GM23338 (cell line): ENCODE results near the gene PTAFR. TPM values are rescaled to one million over a fixed set of nuclear protein-coding genes. Genes with fewer than 3 reads are reported as not detected.

ENCODE experiments used
- ATAC-seq: fragments of 200-7000 bp; cut with Tn5 transposase; 3 replicates; pipeline ENCODE4 v1.9.1; 2020
- DNase-seq: peaks from one replicate; pipeline ENCODE4 v3.0.0-alpha.2; 2015; ENCODE audit warnings: low spot score
- H2AFZ ChIP-seq: fragments of 200-600 bp; sonication (generic); 2 replicates; pipeline ENCODE4 v1.8.0; 2016; ENCODE audit warnings: antibody characterized with exemption, mild to moderate bottlenecking, moderate library complexity
- H3F3A ChIP-seq: fragments of 200-600 bp; sonication (generic); replicated peaks from 2 replicates; pipeline ENCODE4 v1.8.0; 2017; ENCODE audit warnings: antibody characterized with exemption, mixed run types, low read depth
- H3K27ac ChIP-seq: fragments of 200-600 bp; sonication (generic); 2 replicates; pipeline ENCODE4 v1.6.1; 2016; ENCODE audit warnings: low read depth
- H3K27me3 ChIP-seq: fragments of 200-600 bp; sonication (generic); 2 replicates; pipeline ENCODE4 v1.8.0; 2016; ENCODE audit warnings: mild to moderate bottlenecking, mixed run types, moderate library complexity; ENCODE audit not compliant: insufficient read depth
- H3K36me3 ChIP-seq: fragments of 200-600 bp; sonication (generic); 2 replicates; pipeline ENCODE4 v1.8.0; 2016; ENCODE audit warnings: mild to moderate bottlenecking; ENCODE audit not compliant: insufficient read depth
- H3K4me1 ChIP-seq: fragments of 200-600 bp; sonication (generic); 2 replicates; pipeline ENCODE4 v1.8.0; 2016; ENCODE audit warnings: mild to moderate bottlenecking, moderate library complexity; ENCODE audit not compliant: insufficient read depth
- H3K4me2 ChIP-seq: fragments of 200-600 bp; sonication (generic); 2 replicates; pipeline ENCODE4 v1.7.1; 2017; ENCODE audit warnings: mixed run types
- H3K4me3 ChIP-seq: fragments of 200-600 bp; sonication (generic); 2 replicates; pipeline ENCODE4 v1.6.1; 2016; ENCODE audit warnings: mixed run types
- H3K79me2 ChIP-seq: fragments of 200-600 bp; sonication (generic); replicated peaks from 2 replicates; pipeline ENCODE4 v1.8.0; 2017; ENCODE audit warnings: mild to moderate bottlenecking; ENCODE audit not compliant: insufficient read depth
- H3K9me2 ChIP-seq: fragments of 200-600 bp; sonication (generic); 2 replicates; pipeline ENCODE4 v1.8.0; 2017; ENCODE audit not compliant: insufficient read depth
- H4K20me1 ChIP-seq: fragments of 200-600 bp; sonication (generic); replicated peaks from 2 replicates; pipeline ENCODE4 v1.8.0; 2017; ENCODE audit warnings: mild to moderate bottlenecking; ENCODE audit not compliant: insufficient read depth
- H3K27ac Mint-ChIP-seq: 2 replicates; pipeline ENCODE4 v1.8.0; 2020; ENCODE audit warnings: inconsistent platforms, mild to moderate bottlenecking, moderate library complexity, mixed read lengths
- H3K27me3 Mint-ChIP-seq: 3 replicates; pipeline ENCODE4 v1.8.0; 2022; ENCODE audit warnings: low read depth, mild to moderate bottlenecking, moderate library complexity, mixed read lengths, inconsistent platforms; ENCODE audit not compliant: insufficient read depth, poor library complexity
- H3K36me3 Mint-ChIP-seq: 3 replicates; pipeline ENCODE4 v1.8.0; 2021; ENCODE audit warnings: low read depth, mild to moderate bottlenecking, inconsistent platforms, moderate library complexity, mixed read lengths
- H3K4me1 Mint-ChIP-seq: 3 replicates; pipeline ENCODE4 v1.8.0; 2020; ENCODE audit warnings: mild to moderate bottlenecking, inconsistent platforms, mixed read lengths
- H3K4me3 Mint-ChIP-seq: 3 replicates; pipeline ENCODE4 v1.8.0; 2021; ENCODE audit warnings: moderate library complexity, mild to moderate bottlenecking, inconsistent platforms, mixed read lengths
- H3K9me3 Mint-ChIP-seq: 3 replicates; pipeline ENCODE4 v1.8.0; 2020; ENCODE audit warnings: moderate library complexity, mild to moderate bottlenecking, inconsistent platforms, mixed read lengths
- CREB1 ChIP-seq: fragments of 250-450 bp; sonication (Bioruptor Pico); IDR thresholded peaks from 2 replicates; pipeline ENCODE4 v1.5.0; 2020; ENCODE audit warnings: low read depth, mild to moderate bottlenecking, moderate library complexity
- EZH2 ChIP-seq: fragments of 200-600 bp; sonication (generic); IDR thresholded peaks from one replicate; pipeline ENCODE4 v1.8.0; 2017; ENCODE audit warnings: antibody characterized with exemption, mild to moderate bottlenecking, low read depth; ENCODE audit not compliant: unreplicated experiment
- EZH2phosphoT487 ChIP-seq: fragments of 200-600 bp; sonication (generic); IDR thresholded peaks from one replicate; pipeline ENCODE4 v1.8.1; 2018; ENCODE audit warnings: antibody characterized with exemption; ENCODE audit not compliant: unreplicated experiment
- JUNB ChIP-seq: IDR thresholded peaks from one replicate; pipeline ENCODE4 v1.6.1; 2016; ENCODE audit warnings: antibody characterized with exemption; ENCODE audit not compliant: unreplicated experiment
- NANOG ChIP-seq: IDR thresholded peaks from 2 replicates; pipeline ENCODE4 v1.6.1; 2016; ENCODE audit warnings: antibody characterized with exemption, borderline replicate concordance
- POLR2AphosphoS5 ChIP-seq: IDR thresholded peaks from 2 replicates; pipeline ENCODE4 v1.6.1; 2016; ENCODE audit warnings: antibody characterized with exemption, low read depth
- STAT1 ChIP-seq: IDR thresholded peaks from one replicate; pipeline ENCODE4 v1.6.1; 2016; ENCODE audit warnings: antibody characterized with exemption; ENCODE audit not compliant: unreplicated experiment
- ZNF114 ChIP-seq: fragments of 250-450 bp; sonication (Bioruptor Pico); IDR thresholded peaks from 2 replicates; pipeline ENCODE4 v1.5.0; 2020; ENCODE audit warnings: mild to moderate bottlenecking, moderate library complexity
- ZNF331 ChIP-seq: fragments of 250-450 bp; sonication (Bioruptor Pico); IDR thresholded peaks from 2 replicates; pipeline ENCODE4 v1.5.0; 2020; ENCODE audit warnings: low read depth, mild to moderate bottlenecking, moderate library complexity
- polyA plus RNA-seq: library from polyadenylated mRNA; unstranded; fragments of >200 nt; fragmentation: Nextera tagmentation; extraction: Ambion mirVana; gene quantifications from 2 replicates; pipeline ENCODE4 v1.2.1, GENCODE V29; 2016
- total RNA-seq: library from RNA; depleted of rRNA; stranded (reverse); fragments of >200 nt; shearing (Covaris generic); gene quantifications from 2 replicates; pipeline ENCODE4 v1.2.3, GENCODE V29; 2014
- TF ChIP-seq, protein P1 (sequence below): IDR thresholded peaks from 2 replicates; pipeline ENCODE4 v1.6.1; 2016; ENCODE audit warnings: antibody characterized with exemption
- TF ChIP-seq, protein P2 (sequence below): fragments of 250-450 bp; sonication (Bioruptor Pico); IDR thresholded peaks from 2 replicates; pipeline ENCODE4 v1.5.0; 2020; ENCODE audit warnings: mild to moderate bottlenecking, moderate library complexity
- TF ChIP-seq, protein P3 (sequence below): IDR thresholded peaks from one replicate; pipeline ENCODE4 v1.6.1; 2018; ENCODE audit warnings: antibody characterized with exemption; ENCODE audit not compliant: unreplicated experiment
- TF ChIP-seq, protein P4 (sequence below), 2 experiments: fragments of 200-600 bp in 1 of 2; sonication (generic) in 1 of 2; conservative IDR thresholded peaks; 2 replicates each; pipeline versions ENCODE4 v1.5.1 to v1.6.1; 2016 to 2017; ENCODE audit warnings: antibody characterized with exemption in 2 of 2, low read depth in 2 of 2, mild to moderate bottlenecking in 2 of 2, moderate library complexity in 1 of 2

The PTAFR gene
- total and polyA plus RNA-seq, 2 experiments from 2014 or later, result 0.29 to 0.76 TPM

DNA sequence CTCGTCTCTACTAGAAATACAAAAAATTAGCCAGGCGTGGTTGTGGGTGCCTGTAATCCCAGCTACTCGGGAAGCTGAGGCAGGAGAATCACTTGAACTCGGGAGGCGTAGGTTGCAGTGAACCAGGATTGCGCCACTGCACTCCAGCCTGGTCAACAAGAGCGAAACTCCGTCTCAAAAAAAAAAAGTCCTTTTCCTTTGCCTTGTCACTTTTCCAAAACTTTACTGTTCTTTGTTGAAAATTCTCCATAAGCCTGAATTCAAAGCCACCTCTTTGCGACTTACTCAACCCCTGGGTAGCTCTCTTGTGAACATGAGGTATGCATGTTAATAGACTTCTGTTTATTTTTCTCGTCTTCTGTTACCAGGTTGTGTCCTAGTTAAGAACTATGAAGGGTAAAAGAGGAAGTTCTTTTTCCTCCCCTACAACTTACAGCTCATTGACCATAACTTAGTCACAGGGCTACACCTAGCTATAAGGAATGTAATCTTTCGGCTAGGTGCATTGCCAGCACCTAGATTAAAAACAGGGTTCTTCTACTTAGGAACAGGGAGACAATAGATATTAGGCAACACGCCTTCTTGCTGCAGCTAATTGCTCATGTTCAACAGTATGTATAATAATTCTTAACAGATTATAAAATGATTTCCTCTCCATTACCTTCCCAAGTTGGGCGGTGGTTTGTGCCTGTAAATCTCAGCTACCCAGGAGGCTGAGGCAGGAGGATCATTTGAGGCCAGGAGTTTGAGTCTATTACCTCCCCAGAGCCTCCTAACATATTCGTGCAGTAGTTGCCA is 40.9 kb downstream of the PTAFR start:
- Histone ChIP-seq H3K4me3 (no peak overlapping the region), H3K9me2 (no peaks in the 10 kb centered on the region), H3K4me2 (no peak overlapping the region), H4K20me1 (no peaks in the 10 kb centered on the region; the same call in 1 of the 2 replicates), H3F3A (no peaks in the 10 kb centered on the region), H3K4me1 (no peaks in the 10 kb centered on the region), H3K27ac (no peak overlapping the region), H3K36me3 (no peaks in the 10 kb centered on the region), H2AFZ (no peak overlapping the region), H3K27me3 (no peaks in the 10 kb centered on the region), H3K79me2 (no peaks in the 10 kb centered on the region)
- ATAC-seq (no peak), DNase-seq (no peak)
- H3K27me3 Mint-ChIP-seq, result peaks cover 7% of the 10 kb centered on the region
- H3K4me1 Mint-ChIP-seq, result peaks cover 3% of the 10 kb centered on the region; the same call in 1 of the 3 replicates
- no peak for TF ChIP-seq POLR2AphosphoS5
- TF ChIP-seq, protein P1, sequence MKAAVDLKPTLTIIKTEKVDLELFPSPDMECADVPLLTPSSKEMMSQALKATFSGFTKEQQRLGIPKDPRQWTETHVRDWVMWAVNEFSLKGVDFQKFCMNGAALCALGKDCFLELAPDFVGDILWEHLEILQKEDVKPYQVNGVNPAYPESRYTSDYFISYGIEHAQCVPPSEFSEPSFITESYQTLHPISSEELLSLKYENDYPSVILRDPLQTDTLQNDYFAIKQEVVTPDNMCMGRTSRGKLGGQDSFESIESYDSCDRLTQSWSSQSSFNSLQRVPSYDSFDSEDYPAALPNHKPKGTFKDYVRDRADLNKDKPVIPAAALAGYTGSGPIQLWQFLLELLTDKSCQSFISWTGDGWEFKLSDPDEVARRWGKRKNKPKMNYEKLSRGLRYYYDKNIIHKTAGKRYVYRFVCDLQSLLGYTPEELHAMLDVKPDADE, result no peak
- TF ChIP-seq, protein P2, sequence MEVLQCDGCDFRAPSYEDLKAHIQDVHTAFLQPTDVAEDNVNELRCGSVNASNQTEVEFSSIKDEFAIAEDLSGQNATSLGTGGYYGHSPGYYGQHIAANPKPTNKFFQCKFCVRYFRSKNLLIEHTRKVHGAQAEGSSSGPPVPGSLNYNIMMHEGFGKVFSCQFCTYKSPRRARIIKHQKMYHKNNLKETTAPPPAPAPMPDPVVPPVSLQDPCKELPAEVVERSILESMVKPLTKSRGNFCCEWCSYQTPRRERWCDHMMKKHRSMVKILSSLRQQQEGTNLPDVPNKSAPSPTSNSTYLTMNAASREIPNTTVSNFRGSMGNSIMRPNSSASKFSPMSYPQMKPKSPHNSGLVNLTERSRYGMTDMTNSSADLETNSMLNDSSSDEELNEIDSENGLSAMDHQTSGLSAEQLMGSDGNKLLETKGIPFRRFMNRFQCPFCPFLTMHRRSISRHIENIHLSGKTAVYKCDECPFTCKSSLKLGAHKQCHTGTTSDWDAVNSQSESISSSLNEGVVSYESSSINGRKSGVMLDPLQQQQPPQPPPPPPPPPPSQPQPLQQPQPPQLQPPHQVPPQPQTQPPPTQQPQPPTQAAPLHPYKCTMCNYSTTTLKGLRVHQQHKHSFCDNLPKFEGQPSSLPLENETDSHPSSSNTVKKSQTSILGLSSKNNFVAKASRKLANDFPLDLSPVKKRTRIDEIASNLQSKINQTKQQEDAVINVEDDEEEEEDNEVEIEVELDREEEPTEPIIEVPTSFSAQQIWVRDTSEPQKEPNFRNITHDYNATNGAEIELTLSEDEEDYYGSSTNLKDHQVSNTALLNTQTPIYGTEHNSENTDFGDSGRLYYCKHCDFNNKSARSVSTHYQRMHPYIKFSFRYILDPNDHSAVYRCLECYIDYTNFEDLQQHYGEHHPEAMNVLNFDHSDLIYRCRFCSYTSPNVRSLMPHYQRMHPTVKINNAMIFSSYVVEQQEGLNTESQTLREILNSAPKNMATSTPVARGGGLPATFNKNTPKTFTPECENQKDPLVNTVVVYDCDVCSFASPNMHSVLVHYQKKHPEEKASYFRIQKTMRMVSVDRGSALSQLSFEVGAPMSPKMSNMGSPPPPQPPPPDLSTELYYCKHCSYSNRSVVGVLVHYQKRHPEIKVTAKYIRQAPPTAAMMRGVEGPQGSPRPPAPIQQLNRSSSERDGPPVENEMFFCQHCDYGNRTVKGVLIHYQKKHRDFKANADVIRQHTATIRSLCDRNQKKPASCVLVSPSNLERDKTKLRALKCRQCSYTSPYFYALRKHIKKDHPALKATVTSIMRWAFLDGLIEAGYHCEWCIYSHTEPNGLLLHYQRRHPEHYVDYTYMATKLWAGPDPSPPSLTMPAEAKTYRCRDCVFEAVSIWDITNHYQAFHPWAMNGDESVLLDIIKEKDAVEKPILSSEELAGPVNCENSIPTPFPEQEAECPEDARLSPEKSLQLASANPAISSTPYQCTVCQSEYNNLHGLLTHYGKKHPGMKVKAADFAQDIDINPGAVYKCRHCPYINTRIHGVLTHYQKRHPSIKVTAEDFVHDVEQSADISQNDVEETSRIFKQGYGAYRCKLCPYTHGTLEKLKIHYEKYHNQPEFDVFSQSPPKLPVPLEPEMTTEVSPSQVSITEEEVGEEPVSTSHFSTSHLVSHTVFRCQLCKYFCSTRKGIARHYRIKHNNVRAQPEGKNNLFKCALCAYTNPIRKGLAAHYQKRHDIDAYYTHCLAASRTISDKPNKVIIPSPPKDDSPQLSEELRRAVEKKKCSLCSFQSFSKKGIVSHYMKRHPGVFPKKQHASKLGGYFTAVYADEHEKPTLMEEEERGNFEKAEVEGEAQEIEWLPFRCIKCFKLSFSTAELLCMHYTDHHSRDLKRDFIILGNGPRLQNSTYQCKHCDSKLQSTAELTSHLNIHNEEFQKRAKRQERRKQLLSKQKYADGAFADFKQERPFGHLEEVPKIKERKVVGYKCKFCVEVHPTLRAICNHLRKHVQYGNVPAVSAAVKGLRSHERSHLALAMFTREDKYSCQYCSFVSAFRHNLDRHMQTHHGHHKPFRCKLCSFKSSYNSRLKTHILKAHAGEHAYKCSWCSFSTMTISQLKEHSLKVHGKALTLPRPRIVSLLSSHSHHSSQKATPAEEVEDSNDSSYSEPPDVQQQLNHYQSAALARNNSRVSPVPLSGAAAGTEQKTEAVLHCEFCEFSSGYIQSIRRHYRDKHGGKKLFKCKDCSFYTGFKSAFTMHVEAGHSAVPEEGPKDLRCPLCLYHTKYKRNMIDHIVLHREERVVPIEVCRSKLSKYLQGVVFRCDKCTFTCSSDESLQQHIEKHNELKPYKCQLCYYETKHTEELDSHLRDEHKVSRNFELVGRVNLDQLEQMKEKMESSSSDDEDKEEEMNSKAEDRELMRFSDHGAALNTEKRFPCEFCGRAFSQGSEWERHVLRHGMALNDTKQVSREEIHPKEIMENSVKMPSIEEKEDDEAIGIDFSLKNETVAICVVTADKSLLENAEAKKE (CRISPR knock-in tag), result no peak
- TF ChIP-seq, protein P3, sequence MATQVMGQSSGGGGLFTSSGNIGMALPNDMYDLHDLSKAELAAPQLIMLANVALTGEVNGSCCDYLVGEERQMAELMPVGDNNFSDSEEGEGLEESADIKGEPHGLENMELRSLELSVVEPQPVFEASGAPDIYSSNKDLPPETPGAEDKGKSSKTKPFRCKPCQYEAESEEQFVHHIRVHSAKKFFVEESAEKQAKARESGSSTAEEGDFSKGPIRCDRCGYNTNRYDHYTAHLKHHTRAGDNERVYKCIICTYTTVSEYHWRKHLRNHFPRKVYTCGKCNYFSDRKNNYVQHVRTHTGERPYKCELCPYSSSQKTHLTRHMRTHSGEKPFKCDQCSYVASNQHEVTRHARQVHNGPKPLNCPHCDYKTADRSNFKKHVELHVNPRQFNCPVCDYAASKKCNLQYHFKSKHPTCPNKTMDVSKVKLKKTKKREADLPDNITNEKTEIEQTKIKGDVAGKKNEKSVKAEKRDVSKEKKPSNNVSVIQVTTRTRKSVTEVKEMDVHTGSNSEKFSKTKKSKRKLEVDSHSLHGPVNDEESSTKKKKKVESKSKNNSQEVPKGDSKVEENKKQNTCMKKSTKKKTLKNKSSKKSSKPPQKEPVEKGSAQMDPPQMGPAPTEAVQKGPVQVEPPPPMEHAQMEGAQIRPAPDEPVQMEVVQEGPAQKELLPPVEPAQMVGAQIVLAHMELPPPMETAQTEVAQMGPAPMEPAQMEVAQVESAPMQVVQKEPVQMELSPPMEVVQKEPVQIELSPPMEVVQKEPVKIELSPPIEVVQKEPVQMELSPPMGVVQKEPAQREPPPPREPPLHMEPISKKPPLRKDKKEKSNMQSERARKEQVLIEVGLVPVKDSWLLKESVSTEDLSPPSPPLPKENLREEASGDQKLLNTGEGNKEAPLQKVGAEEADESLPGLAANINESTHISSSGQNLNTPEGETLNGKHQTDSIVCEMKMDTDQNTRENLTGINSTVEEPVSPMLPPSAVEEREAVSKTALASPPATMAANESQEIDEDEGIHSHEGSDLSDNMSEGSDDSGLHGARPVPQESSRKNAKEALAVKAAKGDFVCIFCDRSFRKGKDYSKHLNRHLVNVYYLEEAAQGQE, result no peak
- no peak for TF ChIP-seq NANOG
- TF ChIP-seq EZH2phosphoT487, result no peak
- no peak for TF ChIP-seq STAT1
- TF ChIP-seq ZNF114, result no peak
- no peak for TF ChIP-seq JUNB
- no peak for TF ChIP-seq EZH2
- TF ChIP-seq, protein P4, sequence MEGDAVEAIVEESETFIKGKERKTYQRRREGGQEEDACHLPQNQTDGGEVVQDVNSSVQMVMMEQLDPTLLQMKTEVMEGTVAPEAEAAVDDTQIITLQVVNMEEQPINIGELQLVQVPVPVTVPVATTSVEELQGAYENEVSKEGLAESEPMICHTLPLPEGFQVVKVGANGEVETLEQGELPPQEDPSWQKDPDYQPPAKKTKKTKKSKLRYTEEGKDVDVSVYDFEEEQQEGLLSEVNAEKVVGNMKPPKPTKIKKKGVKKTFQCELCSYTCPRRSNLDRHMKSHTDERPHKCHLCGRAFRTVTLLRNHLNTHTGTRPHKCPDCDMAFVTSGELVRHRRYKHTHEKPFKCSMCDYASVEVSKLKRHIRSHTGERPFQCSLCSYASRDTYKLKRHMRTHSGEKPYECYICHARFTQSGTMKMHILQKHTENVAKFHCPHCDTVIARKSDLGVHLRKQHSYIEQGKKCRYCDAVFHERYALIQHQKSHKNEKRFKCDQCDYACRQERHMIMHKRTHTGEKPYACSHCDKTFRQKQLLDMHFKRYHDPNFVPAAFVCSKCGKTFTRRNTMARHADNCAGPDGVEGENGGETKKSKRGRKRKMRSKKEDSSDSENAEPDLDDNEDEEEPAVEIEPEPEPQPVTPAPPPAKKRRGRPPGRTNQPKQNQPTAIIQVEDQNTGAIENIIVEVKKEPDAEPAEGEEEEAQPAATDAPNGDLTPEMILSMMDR (conservative IDR thresholded peaks at IDR 0.05; ENCODE audit: low read depth in 2 of 2), result no peak
- TF ChIP-seq CREB1, result no peak
- no peak for TF ChIP-seq ZNF331
- no peaks in the 10 kb centered on the region for H3K36me3 Mint-ChIP-seq
- H3K4me3 Mint-ChIP-seq, result no peak overlapping the region
- no peak overlapping the region for H3K27ac Mint-ChIP-seq
- H3K9me3 Mint-ChIP-seq, result no peaks in the 10 kb centered on the region
